ENCODE data around the gene TFE3. TPM values are rescaled to one million over a fixed set of nuclear protein-coding genes. Genes with fewer than 3 reads are reported as not detected.
A peak's percentile ranks its signal among the peaks of the same experiment; 100 is the strongest.

TFE3 gene
- polyA plus RNA-seq, 1 donor (not counting 4 experiments of a cell fraction or from before 2014, with no cell fraction given), result 13.2 TPM

DNA sequence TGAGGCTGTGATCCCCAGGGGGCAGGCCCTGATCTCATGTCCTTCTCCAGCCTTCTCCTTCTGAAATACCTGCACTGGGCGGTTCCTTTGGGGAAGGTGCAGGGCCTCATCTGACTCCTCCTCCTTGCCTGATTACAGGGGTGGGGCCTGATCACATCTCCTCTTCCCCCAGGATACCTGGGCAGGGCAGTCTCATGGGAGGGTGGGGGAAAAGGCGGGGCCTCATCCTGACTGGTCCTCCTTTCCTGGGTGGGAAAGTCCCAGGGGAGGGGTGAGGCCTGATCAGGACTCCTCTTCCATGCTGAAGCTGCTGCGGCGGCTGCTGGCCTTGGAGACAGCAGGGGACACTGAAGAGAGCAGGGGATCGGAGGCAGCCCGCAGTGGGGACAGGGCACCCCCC lies 13.3 kb downstream of the TFE3 start:
- FAIRE-seq (peak; percentile 20), DNase-seq (ENCODE audit: low read depth, low spot score) (peak; percentile 65)
- Histone ChIP-seq H3K36me3 (ENCODE audit: control insufficient read depth in 2 of 2, extremely low read depth in 1 of 2, insufficient read depth in 2 of 2, low read length in 2 of 2) (peaks cover 12 to 16% of the 10 kb centered on the region in 2 experiments), H3K4me3 (ENCODE audit: control insufficient read depth in 2 of 3, extremely low read depth in 1 of 3, insufficient read depth in 2 of 3, low read depth in 1 of 3, low read length in 3 of 3) (no peak overlapping the region), H3K9ac (ENCODE audit: control insufficient read depth, extremely low read depth, insufficient read depth, low read length) (no peak overlapping the region), H3K9me3 (ENCODE audit: control insufficient read depth, low read depth, low read length) (no peaks in the 10 kb centered on the region), H2AFZ (ENCODE audit: control insufficient read depth, low read length) (no peak overlapping the region), H3K9me1 (ENCODE audit: control insufficient read depth, extremely low read depth, insufficient read depth, low read length) (no peaks in the 10 kb centered on the region), H3K79me2 (ENCODE audit: control insufficient read depth, insufficient read depth, low read length) (no peaks in the 10 kb centered on the region), H3K27me3 (ENCODE audit: control insufficient read depth, extremely low read depth, insufficient read depth, low read length) (no peaks in the 10 kb centered on the region), H3K4me1 (ENCODE audit: control insufficient read depth, extremely low read depth, insufficient read depth, low read length) (peaks cover 5% of the 10 kb centered on the region), H4K20me1 (ENCODE audit: control insufficient read depth, extremely low read depth, insufficient read depth, low read length) (no peaks in the 10 kb centered on the region), H3K4me2 (ENCODE audit: control insufficient read depth, extremely low read depth, insufficient read depth, low read depth, low read length) (no peak overlapping the region), H3K27ac (ENCODE audit: control insufficient read depth, insufficient read depth, low read length) (peak overlapping the region; percentile 40)
- dilution Hi-C loops (cut with MboI; ENCODE audit: extremely low pct_ligation_motif_present, low sequenced_read_pairs), result no loop called here
- no peak for TF ChIP-seq EZH2 (IDR thresholded peaks at IDR 0.05; ENCODE audit: low read length)
- TF ChIP-seq, protein P1, sequence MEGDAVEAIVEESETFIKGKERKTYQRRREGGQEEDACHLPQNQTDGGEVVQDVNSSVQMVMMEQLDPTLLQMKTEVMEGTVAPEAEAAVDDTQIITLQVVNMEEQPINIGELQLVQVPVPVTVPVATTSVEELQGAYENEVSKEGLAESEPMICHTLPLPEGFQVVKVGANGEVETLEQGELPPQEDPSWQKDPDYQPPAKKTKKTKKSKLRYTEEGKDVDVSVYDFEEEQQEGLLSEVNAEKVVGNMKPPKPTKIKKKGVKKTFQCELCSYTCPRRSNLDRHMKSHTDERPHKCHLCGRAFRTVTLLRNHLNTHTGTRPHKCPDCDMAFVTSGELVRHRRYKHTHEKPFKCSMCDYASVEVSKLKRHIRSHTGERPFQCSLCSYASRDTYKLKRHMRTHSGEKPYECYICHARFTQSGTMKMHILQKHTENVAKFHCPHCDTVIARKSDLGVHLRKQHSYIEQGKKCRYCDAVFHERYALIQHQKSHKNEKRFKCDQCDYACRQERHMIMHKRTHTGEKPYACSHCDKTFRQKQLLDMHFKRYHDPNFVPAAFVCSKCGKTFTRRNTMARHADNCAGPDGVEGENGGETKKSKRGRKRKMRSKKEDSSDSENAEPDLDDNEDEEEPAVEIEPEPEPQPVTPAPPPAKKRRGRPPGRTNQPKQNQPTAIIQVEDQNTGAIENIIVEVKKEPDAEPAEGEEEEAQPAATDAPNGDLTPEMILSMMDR (optimal IDR thresholded peaks at IDR 0.05 in 1 of 3, IDR thresholded peaks at IDR 0.05 in 1 of 3, conservative IDR thresholded peaks at IDR 0.05 in 1 of 3; ENCODE audit: extremely low read depth in 1 of 3, insufficient read depth in 2 of 3, low read length in 3 of 3), result no peak

DNA sequence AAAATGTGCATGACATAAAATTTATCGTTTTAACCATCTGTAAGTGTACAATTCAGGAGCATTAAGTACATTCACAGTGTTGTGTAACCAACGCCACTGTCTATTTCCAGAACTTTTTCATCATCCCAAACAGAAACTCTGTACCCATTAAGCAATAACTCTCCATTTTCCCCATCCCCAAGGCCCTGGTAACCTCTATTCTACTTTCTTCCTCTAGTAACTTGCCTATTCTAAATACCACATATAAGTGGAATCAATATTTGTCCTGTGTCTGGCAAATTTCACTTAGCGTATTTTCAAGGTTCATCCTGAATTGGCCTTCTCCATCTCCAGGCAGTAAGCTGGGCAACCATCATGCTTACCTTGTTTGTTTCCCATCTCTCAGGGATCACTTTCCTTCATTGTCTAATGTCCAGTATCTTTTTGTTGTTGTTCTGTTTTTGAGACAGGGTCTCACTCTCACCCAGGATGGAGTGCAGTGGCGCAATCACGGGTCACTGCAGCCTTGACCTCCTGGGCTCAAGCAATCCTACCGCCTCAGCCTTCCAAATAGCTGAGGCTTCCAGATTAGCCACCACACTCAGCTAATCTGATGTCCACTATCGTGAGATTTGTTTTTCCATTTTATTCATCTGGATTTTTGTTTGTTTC lies 23.4 kb downstream of the TFE3 start:
- Histone ChIP-seq H4K20me1 (ENCODE audit: control insufficient read depth, extremely low read depth, insufficient read depth, low read length) (no peaks in the 10 kb centered on the region), H3K9ac (ENCODE audit: control insufficient read depth, extremely low read depth, insufficient read depth, low read length) (no peak overlapping the region), H3K9me3 (ENCODE audit: control insufficient read depth, low read depth, low read length) (no peaks in the 10 kb centered on the region), H3K9me1 (ENCODE audit: control insufficient read depth, extremely low read depth, insufficient read depth, low read length) (no peaks in the 10 kb centered on the region), H3K27ac (ENCODE audit: control insufficient read depth, insufficient read depth, low read length) (no peak overlapping the region), H3K79me2 (ENCODE audit: control insufficient read depth, insufficient read depth, low read length) (no peaks in the 10 kb centered on the region), H3K36me3 (ENCODE audit: control insufficient read depth in 2 of 2, extremely low read depth in 1 of 2, insufficient read depth in 2 of 2, low read length in 2 of 2) (no peaks in the 10 kb centered on the region), H3K4me2 (ENCODE audit: control insufficient read depth, extremely low read depth, insufficient read depth, low read depth, low read length) (no peak overlapping the region), H3K27me3 (ENCODE audit: control insufficient read depth, extremely low read depth, insufficient read depth, low read length) (no peaks in the 10 kb centered on the region), H3K4me1 (ENCODE audit: control insufficient read depth, extremely low read depth, insufficient read depth, low read length) (no peaks in the 10 kb centered on the region), H3K4me3 (ENCODE audit: control insufficient read depth in 2 of 3, extremely low read depth in 1 of 3, insufficient read depth in 2 of 3, low read depth in 1 of 3, low read length in 3 of 3) (no peak overlapping the region), H2AFZ (ENCODE audit: control insufficient read depth, low read length) (no peak overlapping the region)
- FAIRE-seq (no peak), DNase-seq (ENCODE audit: low read depth, low spot score) (no peak)
- dilution Hi-C loops (cut with MboI; ENCODE audit: extremely low pct_ligation_motif_present, low sequenced_read_pairs), result no loop called here
- TF ChIP-seq, protein P1 (optimal IDR thresholded peaks at IDR 0.05 in 1 of 3, IDR thresholded peaks at IDR 0.05 in 1 of 3, conservative IDR thresholded peaks at IDR 0.05 in 1 of 3; ENCODE audit: extremely low read depth in 1 of 3, insufficient read depth in 2 of 3, low read length in 3 of 3), result no peak
- no peak for TF ChIP-seq EZH2 (IDR thresholded peaks at IDR 0.05; ENCODE audit: low read length)
